RWPE2 (cell line): ENCODE measurements around the gene ASB15.

Experiments
- ATAC-seq: fragments of 200-7000 bp; cut with Tn5 transposase; 3 replicates; pipeline ENCODE4 v1.9.1; 2021; ENCODE audit warnings: low read depth
- DNase-seq: peaks from one replicate; pipeline ENCODE4 v3.0.0-alpha.2; 2020; ENCODE audit warnings: low spot score
- H3K27ac ChIP-seq: fragments of 450-650 bp; 2 replicates; pipeline ENCODE4 v1.5.1; 2017; ENCODE audit warnings: mild to moderate bottlenecking; ENCODE audit not compliant: poor library complexity, severe bottlenecking
- H3K27me3 ChIP-seq: fragments of 250-450 bp; sonication (Bioruptor Pico); 2 replicates; pipeline ENCODE4 v1.5.1; 2021; ENCODE audit warnings: mild to moderate bottlenecking, moderate library complexity; ENCODE audit not compliant: insufficient read depth, poor library complexity, severe bottlenecking
- H3K36me3 ChIP-seq: fragments of 250-450 bp; sonication (Bioruptor Pico); 2 replicates; pipeline ENCODE4 v1.5.1; 2020; ENCODE audit warnings: low read depth, mild to moderate bottlenecking, moderate library complexity
- H3K4me1 ChIP-seq: fragments of 250-450 bp; sonication (Bioruptor Pico); 2 replicates; pipeline ENCODE4 v1.5.1; 2021; ENCODE audit warnings: mild to moderate bottlenecking, moderate library complexity; ENCODE audit not compliant: insufficient read depth, poor library complexity, severe bottlenecking
- H3K4me3 ChIP-seq: fragments of 250-450 bp; sonication (Bioruptor Pico); 2 replicates; pipeline ENCODE4 v1.5.1; 2021; ENCODE audit warnings: mild to moderate bottlenecking, moderate library complexity; ENCODE audit not compliant: severe bottlenecking
- H3K9me3 ChIP-seq: fragments of 250-450 bp; sonication (Bioruptor Pico); 2 replicates; pipeline ENCODE4 v1.5.1; 2021; ENCODE audit warnings: mild to moderate bottlenecking, moderate library complexity; ENCODE audit not compliant: severe bottlenecking
- CTCF ChIP-seq: fragments of 450-650 bp; IDR thresholded peaks from one replicate; pipeline ENCODE4 v1.5.1; 2017; ENCODE audit warnings: mild to moderate bottlenecking, moderate library complexity; ENCODE audit not compliant: poor library complexity, severe bottlenecking

ASB15 gene

GRCh38 chr7:123624527-123625183 lies 23.0 kb downstream of the ASB15 start:
- peak; percentile 60 for TF ChIP-seq CTCF

GRCh38 chr7:123625254-123625653 lies 23.6 kb downstream of the ASB15 start:
- no peaks in the 10 kb centered on the region for H3K36me3 ChIP-seq
- no peak overlapping the region for H3K27ac ChIP-seq
- no peaks in the 10 kb centered on the region for H3K27me3 ChIP-seq
- no peaks in the 10 kb centered on the region for H3K4me1 ChIP-seq
- no peaks in the 10 kb centered on the region for H3K9me3 ChIP-seq
- ATAC-seq: no peak
- no peak overlapping the region for H3K4me3 ChIP-seq
- TF ChIP-seq CTCF: no peak
- DNase-seq: no peak

More at GRCh38 chr7:123624527-123625183, 23.0 kb downstream of the ASB15 start:
- Histone ChIP-seq H3K4me3 (no peak overlapping the region), H3K4me1 (no peaks in the 10 kb centered on the region), H3K36me3 (no peaks in the 10 kb centered on the region), H3K27ac (no peak overlapping the region), H3K27me3 (no peaks in the 10 kb centered on the region), H3K9me3 (no peaks in the 10 kb centered on the region)
- no peak for ATAC-seq
- DNase-seq: no peak

GRCh38 chr7:123627851-123628250 lies 26.2 kb downstream of the ASB15 start:
- Histone ChIP-seq H3K9me3 (no peaks in the 10 kb centered on the region), H3K4me1 (no peaks in the 10 kb centered on the region), H3K36me3 (no peaks in the 10 kb centered on the region), H3K27ac (no peak overlapping the region), H3K27me3 (no peaks in the 10 kb centered on the region), H3K4me3 (no peak overlapping the region)
- TF ChIP-seq CTCF: no peak
- ATAC-seq (no peak), DNase-seq (no peak)

- Histone ChIP-seq H3K4me3 (no peak overlapping the region), H3K9me3 (no peaks in the 10 kb centered on the region), H3K4me1 (peaks cover 10% of the 10 kb centered on the region), H3K36me3 (no peaks in the 10 kb centered on the region), H3K27ac (no peak overlapping the region), H3K27me3 (no peaks in the 10 kb centered on the region)
- ATAC-seq (no peak), DNase-seq (no peak)
- TF ChIP-seq CTCF: no peak
Observed at GRCh38 chr7:123628829-123629228, 27.2 kb downstream of the ASB15 start.

- no peak for ATAC-seq
- Histone ChIP-seq H3K27ac (no peak overlapping the region), H3K9me3 (no peaks in the 10 kb centered on the region), H3K4me3 (no peak overlapping the region), H3K36me3 (no peaks in the 10 kb centered on the region), H3K4me1 (peaks cover 14% of the 10 kb centered on the region), H3K27me3 (no peaks in the 10 kb centered on the region)
- DNase-seq: no peak
- TF ChIP-seq CTCF: no peak
Observed at GRCh38 chr7:123629281-123629680, 27.7 kb downstream of the ASB15 start.
